Body of pancreas (tissue), 4 donors: ENCODE data around the gene ACAD10.

Experiments
- CTCF ChIP-seq, 7 experiments: fragments of 450-650 bp in 4 of 7; fragments of 200-600 bp in 3 of 7; sonication (generic) in 3 of 7; IDR thresholded peaks; one replicate each; pipeline ENCODE4 v1.5.1; 2016 to 2019; ENCODE audit warnings: antibody characterized with exemption in 7 of 7
- POLR2A ChIP-seq, 3 donors: fragments of 450-650 bp; IDR thresholded peaks; one replicate each; pipeline ENCODE4 v1.6.1; 2016; ENCODE audit warnings: antibody characterized with exemption in 3 of 3, mild to moderate bottlenecking in 2 of 3

DNA sequence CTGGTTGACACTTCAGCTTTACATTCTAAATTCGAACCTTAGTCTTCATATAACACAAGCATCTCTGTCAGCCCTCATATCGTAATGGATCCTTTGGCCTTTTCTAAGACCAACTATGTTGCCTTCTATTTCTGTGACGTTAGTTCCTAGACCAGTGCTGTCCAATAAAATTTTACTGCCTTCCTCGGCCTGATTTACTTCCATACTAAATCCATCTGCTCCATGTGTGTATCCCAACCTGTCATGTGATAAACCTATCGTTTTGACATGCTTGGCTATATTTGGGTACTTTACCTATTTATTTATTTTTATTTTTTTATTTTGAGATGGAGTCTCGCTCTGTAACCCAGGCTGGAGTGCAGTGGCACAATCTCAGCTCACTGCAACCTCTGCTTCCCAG lies 20.3 kb downstream of the ACAD10 start:
- TF ChIP-seq CTCF (IDR thresholded peaks at IDR 0.05): no peak
- no peak for TF ChIP-seq POLR2A (IDR thresholded peaks at IDR 0.05)
